ENCODE measurements around the gene TMCC3. TPM values are rescaled to one million over a fixed set of nuclear protein-coding genes. Genes with fewer than 3 reads are reported as not detected.

Gene TMCC3
- total RNA-seq, 1 donor from 2014 or later = 11.5 TPM

- H3K9me3 Mint-ChIP-seq = peaks cover 6% of the 10 kb centered on the region
- no peaks in the 10 kb centered on the region for H3K36me3 Mint-ChIP-seq
- H3K27me3 Mint-ChIP-seq (ENCODE audit: low read depth) = no peaks in the 10 kb centered on the region
- no peak overlapping the region for H3K4me3 Mint-ChIP-seq
- peak overlapping the region; percentile 43 for H3K27ac Mint-ChIP-seq
- DNase-seq (ENCODE audit: low spot score in 2 of 2, unreplicated experiment in 2 of 2) = no peak
- H3K4me1 Mint-ChIP-seq = peaks cover 24% of the 10 kb centered on the region
- TF ChIP-seq CTCF (IDR thresholded peaks at IDR 0.05; ENCODE audit: unreplicated experiment) = no peak
Measured at GRCh38 chr12:94670898-94671297, 20.5 kb upstream of the TMCC3 start.

GRCh38 chr12:94670075-94670474 lies 19.7 kb upstream of the TMCC3 start:
- H3K4me1 Mint-ChIP-seq = peaks cover 21% of the 10 kb centered on the region
- TF ChIP-seq CTCF (IDR thresholded peaks at IDR 0.05; ENCODE audit: unreplicated experiment) = no peak
- H3K36me3 Mint-ChIP-seq = no peaks in the 10 kb centered on the region
- DNase-seq (ENCODE audit: low spot score in 2 of 2, unreplicated experiment in 2 of 2) = no peak
- H3K27me3 Mint-ChIP-seq (ENCODE audit: low read depth) = no peaks in the 10 kb centered on the region
- H3K9me3 Mint-ChIP-seq = peaks cover 6% of the 10 kb centered on the region
- H3K4me3 Mint-ChIP-seq = no peak overlapping the region
- peak overlapping the region; percentile 81 for H3K27ac Mint-ChIP-seq

- peaks cover 11% of the 10 kb centered on the region for H3K4me1 Mint-ChIP-seq
- no peak for TF ChIP-seq CTCF (IDR thresholded peaks at IDR 0.05; ENCODE audit: unreplicated experiment)
- no peak for DNase-seq (ENCODE audit: low spot score in 2 of 2, unreplicated experiment in 2 of 2)
- H3K9me3 Mint-ChIP-seq = peaks cover 6% of the 10 kb centered on the region
- H3K27ac Mint-ChIP-seq = no peak overlapping the region
- no peaks in the 10 kb centered on the region for H3K27me3 Mint-ChIP-seq (ENCODE audit: low read depth)
- H3K4me3 Mint-ChIP-seq = no peak overlapping the region
- H3K36me3 Mint-ChIP-seq = no peaks in the 10 kb centered on the region
Measured at GRCh38 chr12:94667031-94667540, 16.7 kb upstream of the TMCC3 start.

GRCh38 chr12:94666158-94666557 lies 15.8 kb upstream of the TMCC3 start:
- Mint-ChIP-seq H3K27ac (no peak overlapping the region), H3K9me3 (peaks cover 5% of the 10 kb centered on the region), H3K36me3 (no peaks in the 10 kb centered on the region), H3K4me1 (peaks cover 7% of the 10 kb centered on the region), H3K4me3 (no peak overlapping the region), H3K27me3 (ENCODE audit: low read depth) (no peaks in the 10 kb centered on the region)
- no peak for TF ChIP-seq CTCF (IDR thresholded peaks at IDR 0.05; ENCODE audit: unreplicated experiment)
- DNase-seq (ENCODE audit: low spot score in 2 of 2, unreplicated experiment in 2 of 2) = no peak

GRCh38 chr12:94663702-94664101 lies 13.3 kb upstream of the TMCC3 start:
- Mint-ChIP-seq H3K9me3 (no peaks in the 10 kb centered on the region), H3K27me3 (ENCODE audit: low read depth) (no peaks in the 10 kb centered on the region), H3K36me3 (no peaks in the 10 kb centered on the region), H3K4me3 (no peak overlapping the region), H3K27ac (no peak overlapping the region), H3K4me1 (no peaks in the 10 kb centered on the region)
- no peak for DNase-seq (ENCODE audit: low spot score in 2 of 2, unreplicated experiment in 2 of 2)
- TF ChIP-seq CTCF (IDR thresholded peaks at IDR 0.05; ENCODE audit: unreplicated experiment) = no peak

- H3K4me1 Mint-ChIP-seq = no peaks in the 10 kb centered on the region
- TF ChIP-seq CTCF (IDR thresholded peaks at IDR 0.05; ENCODE audit: unreplicated experiment) = no peak
Measured at GRCh38 chr12:94663071-94663470, 12.7 kb upstream of the TMCC3 start.

More at GRCh38 chr12:94663071-94663470, 12.7 kb upstream of the TMCC3 start:
- Mint-ChIP-seq H3K9me3 (no peaks in the 10 kb centered on the region), H3K27ac (no peak overlapping the region), H3K4me3 (no peak overlapping the region), H3K36me3 (no peaks in the 10 kb centered on the region), H3K27me3 (ENCODE audit: low read depth) (no peaks in the 10 kb centered on the region)
- DNase-seq (ENCODE audit: low spot score in 2 of 2, unreplicated experiment in 2 of 2) = no peak

Measured in mesothelial cell of epicardium (in vitro differentiated cells).